Bronchial epithelial cell (primary cell): ENCODE data around the gene POU2F3. TPM values are rescaled to one million over a fixed set of nuclear protein-coding genes. Genes with fewer than 3 reads are reported as not detected.

Experiments used
- DNase-seq: peaks from one replicate; pipeline ENCODE4 v3.0.0-alpha.2; 2010; ENCODE audit warnings: low read depth
- FAIRE-seq: peaks from 2 replicates; lab custom pipeline; 2011; peaks lifted over from hg19 to GRCh38; lab: Jason Lieb, UNC
- H3K27me3 ChIP-seq: 2 replicates; pipeline ENCODE4 v1.5.1; 2011; ENCODE audit warnings: low read length; ENCODE audit not compliant: control insufficient read depth, insufficient read depth
- H3K36me3 ChIP-seq: 2 replicates; pipeline ENCODE4 v1.5.1; 2011; ENCODE audit warnings: low read length; ENCODE audit not compliant: control insufficient read depth, insufficient read depth
- H3K4me3 ChIP-seq: 2 replicates; pipeline ENCODE4 v1.5.1; 2011; ENCODE audit warnings: mild to moderate bottlenecking, low read depth, low read length, control low read depth
- CTCF ChIP-seq: IDR thresholded peaks from 2 replicates; pipeline ENCODE4 v1.5.1; 2011; ENCODE audit warnings: mild to moderate bottlenecking, moderate library complexity, low read length, control low read depth, inconsistent platforms; ENCODE audit not compliant: insufficient read depth, severe bottlenecking
- total RNA-seq: library from RNA; depleted of rRNA; stranded (reverse); fragments of >200 nt; gene quantifications from 2 replicates; pipeline ENCODE4 v1.2.1, GENCODE V29; 2014

The POU2F3 gene
- total RNA-seq, 1 donor from 2014 or later, result not detected

- Histone ChIP-seq H3K36me3 (no peaks in the 10 kb centered on the region), H3K27me3 (no peaks in the 10 kb centered on the region), H3K4me3 (no peak overlapping the region)
- FAIRE-seq, result no peak
- DNase-seq, result no peak
- no peak for TF ChIP-seq CTCF
These were observed 106.3 kb downstream of the POU2F3 start for GRCh38 chr11:120346233-120346632.

GRCh38 chr11:120350637-120351036 is 110.7 kb downstream of the POU2F3 start:
- Histone ChIP-seq H3K4me3 (no peak overlapping the region), H3K36me3 (no peaks in the 10 kb centered on the region), H3K27me3 (no peaks in the 10 kb centered on the region)
- TF ChIP-seq CTCF, result no peak
- DNase-seq (no peak), FAIRE-seq (no peak)

GRCh38 chr11:120352405-120352804 is 112.5 kb downstream of the POU2F3 start:
- Histone ChIP-seq H3K27me3 (no peaks in the 10 kb centered on the region), H3K36me3 (no peaks in the 10 kb centered on the region), H3K4me3 (no peak overlapping the region)
- FAIRE-seq (no peak), DNase-seq (no peak)
- no peak for TF ChIP-seq CTCF

- FAIRE-seq, result peak; percentile 28
These were observed 114.1 kb downstream of the POU2F3 start for GRCh38 chr11:120354068-120354467.

GRCh38 chr11:120354779-120355178 is 114.8 kb downstream of the POU2F3 start:
- DNase-seq (no peak), FAIRE-seq (no peak)
- no peaks in the 10 kb centered on the region for H3K36me3 ChIP-seq
- no peaks in the 10 kb centered on the region for H3K27me3 ChIP-seq
- H3K4me3 ChIP-seq, result no peak overlapping the region
- no peak for TF ChIP-seq CTCF

More at GRCh38 chr11:120354068-120354467, 114.1 kb downstream of the POU2F3 start:
- no peak for DNase-seq
- no peak overlapping the region for H3K4me3 ChIP-seq
- H3K27me3 ChIP-seq, result no peaks in the 10 kb centered on the region
- no peaks in the 10 kb centered on the region for H3K36me3 ChIP-seq
- no peak for TF ChIP-seq CTCF

- Histone ChIP-seq H3K27me3 (no peaks in the 10 kb centered on the region), H3K4me3 (no peak overlapping the region), H3K36me3 (no peaks in the 10 kb centered on the region)
- DNase-seq (no peak), FAIRE-seq (no peak)
- TF ChIP-seq CTCF, result no peak
These were observed 117.7 kb downstream of the POU2F3 start for GRCh38 chr11:120357620-120358019.
